Activated CD4-positive, alpha-beta memory T cell treated with anti-CD3 and anti-CD28 coated beads, Interleukin-2, amount 10 ng/mL, durations not matched to agents 7 days and 5 days (primary cell): ENCODE data around the gene C1orf159. TPM values are rescaled to one million over a fixed set of nuclear protein-coding genes. Genes with fewer than 3 reads are reported as not detected.
A peak's percentile ranks its signal among the peaks of the same experiment; 100 is the strongest.

Source experiments
- CTCF ChIA-PET: fragments of 350-600 bp; sonication (Branson Sonifier 250); formaldehyde crosslinking; loops from one replicate; lab custom pipeline; 2021; ENCODE audit warnings: antibody characterized with exemption, inconsistent platforms; lab: Charles Lee
- POLR2A ChIA-PET: fragments of 350-600 bp; sonication (Branson Sonifier 250); formaldehyde crosslinking; loops from one replicate; lab custom pipeline; 2021; ENCODE audit warnings: antibody characterized with exemption; lab: Charles Lee
- DNase-seq: peaks from one replicate; pipeline ENCODE4 v3.0.0-alpha.2; 2020
- H3K27ac Mint-ChIP-seq: one replicate; pipeline ENCODE4 v1.8.0; 2021; ENCODE audit warnings: mild to moderate bottlenecking, mixed read lengths
- H3K27me3 Mint-ChIP-seq: one replicate; pipeline ENCODE4 v1.8.0; 2021; ENCODE audit warnings: mixed read lengths
- H3K36me3 Mint-ChIP-seq: one replicate; pipeline ENCODE4 v1.8.0; 2021; ENCODE audit warnings: low read depth, mixed read lengths
- H3K4me1 Mint-ChIP-seq: one replicate; pipeline ENCODE4 v1.8.0; 2021; ENCODE audit warnings: mixed read lengths
- H3K4me3 Mint-ChIP-seq: one replicate; pipeline ENCODE4 v1.8.0; 2021; ENCODE audit warnings: mild to moderate bottlenecking, mixed read lengths
- H3K9me3 Mint-ChIP-seq: one replicate; pipeline ENCODE4 v1.8.0; 2021; ENCODE audit warnings: mixed read lengths
- total RNA-seq, 2 experiments: library from RNA; stranded (reverse); gene quantifications; one replicate each; pipeline ENCODE4 v1.2.3, GENCODE V29; 2021

C1orf159 gene
- total RNA-seq, 2 experiments from 2014 or later: 18.6 to 19.9 TPM

DNA sequence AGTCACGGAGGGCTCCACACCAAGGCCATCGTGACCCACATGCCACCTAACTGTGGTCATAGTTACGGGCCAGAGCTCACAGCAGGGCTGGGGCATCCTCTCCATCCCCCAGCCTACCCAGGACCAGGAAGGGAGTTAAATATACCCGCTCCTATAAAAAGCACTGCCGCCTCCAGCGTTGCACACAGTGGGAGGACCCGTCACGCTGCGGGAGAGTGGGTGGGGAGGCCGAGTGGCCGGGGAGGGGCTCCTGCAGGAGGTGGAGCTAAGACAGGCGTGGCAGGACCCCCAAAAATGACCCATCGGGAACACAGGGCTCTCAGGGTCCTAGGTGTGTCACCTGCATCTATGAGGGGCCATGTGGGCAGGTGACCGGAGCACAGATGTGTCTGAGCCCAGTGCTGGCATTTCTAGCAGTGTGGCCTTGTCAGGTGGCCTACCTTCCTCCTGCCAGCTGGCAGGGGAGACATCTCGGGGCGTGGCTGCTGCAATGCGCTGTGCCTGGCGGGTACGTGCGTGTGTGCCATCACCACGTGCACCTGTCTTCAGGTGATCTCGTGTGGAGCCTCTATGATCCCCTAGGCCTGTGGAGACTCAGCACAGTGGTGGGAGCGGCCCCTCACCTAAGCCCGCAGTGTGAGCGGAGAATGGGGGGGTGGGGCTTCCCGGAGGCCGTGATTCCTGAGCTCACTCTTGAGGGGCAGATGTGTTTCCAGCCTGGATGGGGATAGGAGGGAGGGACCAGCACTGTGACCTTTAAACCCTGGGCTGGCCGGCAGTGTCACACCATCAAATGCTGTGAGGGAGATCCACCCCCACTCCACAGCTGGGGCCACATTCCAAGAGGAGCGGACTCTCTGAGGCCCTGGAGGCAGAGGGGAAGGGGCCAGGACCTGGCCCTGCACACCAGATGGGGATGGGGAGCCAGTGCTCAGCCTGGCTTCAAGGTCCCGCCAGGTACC, 78.2 kb downstream of the C1orf159 start:
- peaks cover 33% of the 10 kb centered on the region for H3K27me3 Mint-ChIP-seq
- ChIA-PET POLR2A (interaction anchor here (1.4 to 3.1 kb wide), 2 partner anchors 24 to 25 kb away, joined by 3 to 25 read pairs; partner anchors contain the start of gene ISG15), CTCF (no interaction called here)
- H3K36me3 Mint-ChIP-seq: no peaks in the 10 kb centered on the region
- no peaks in the 10 kb centered on the region for H3K9me3 Mint-ChIP-seq
- DNase-seq: no peak
- H3K4me3 Mint-ChIP-seq: no peak overlapping the region
- H3K27ac Mint-ChIP-seq: no peak overlapping the region
- peaks cover 20% of the 10 kb centered on the region for H3K4me1 Mint-ChIP-seq

DNA sequence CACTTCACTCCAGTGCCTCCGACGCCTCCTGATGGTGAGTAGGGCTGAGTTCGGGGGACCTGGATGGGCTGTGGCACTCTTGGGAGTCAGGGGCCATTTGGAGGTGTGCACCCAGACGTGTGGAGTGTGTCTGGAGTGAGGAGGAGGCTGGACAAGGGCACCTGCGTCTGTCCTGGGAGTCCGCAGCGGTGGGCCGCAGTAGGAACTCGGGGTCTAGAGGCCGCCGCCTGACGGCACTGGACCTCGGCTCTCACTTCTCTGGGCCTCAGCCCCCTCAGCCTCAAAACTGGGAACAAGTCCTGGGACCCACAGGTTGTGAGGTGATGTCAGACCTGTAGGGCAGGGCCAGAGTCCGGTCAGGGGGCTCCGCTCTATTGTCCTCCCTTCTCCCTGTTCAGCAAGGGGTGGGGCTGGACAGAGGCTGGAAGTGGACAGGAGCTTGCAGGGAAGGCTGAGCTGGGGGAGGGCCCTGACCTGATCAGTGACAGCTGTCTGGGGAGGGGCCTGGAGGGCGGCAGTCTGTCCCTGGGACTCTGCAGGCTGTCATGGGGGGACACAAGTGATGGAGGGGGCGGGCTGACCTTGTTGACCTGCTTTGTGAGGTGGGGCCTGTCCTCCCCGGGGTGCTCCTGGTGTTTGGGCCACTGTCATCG, 80.5 kb downstream of the C1orf159 start:
- no peak overlapping the region for H3K4me3 Mint-ChIP-seq
- ChIA-PET POLR2A (no interaction called here), CTCF (no interaction called here)
- H3K36me3 Mint-ChIP-seq: no peaks in the 10 kb centered on the region
- no peaks in the 10 kb centered on the region for H3K9me3 Mint-ChIP-seq
- no peak for DNase-seq
- peaks cover 39% of the 10 kb centered on the region for H3K27me3 Mint-ChIP-seq
- H3K27ac Mint-ChIP-seq: no peak overlapping the region
- H3K4me1 Mint-ChIP-seq: peaks cover 25% of the 10 kb centered on the region

DNA sequence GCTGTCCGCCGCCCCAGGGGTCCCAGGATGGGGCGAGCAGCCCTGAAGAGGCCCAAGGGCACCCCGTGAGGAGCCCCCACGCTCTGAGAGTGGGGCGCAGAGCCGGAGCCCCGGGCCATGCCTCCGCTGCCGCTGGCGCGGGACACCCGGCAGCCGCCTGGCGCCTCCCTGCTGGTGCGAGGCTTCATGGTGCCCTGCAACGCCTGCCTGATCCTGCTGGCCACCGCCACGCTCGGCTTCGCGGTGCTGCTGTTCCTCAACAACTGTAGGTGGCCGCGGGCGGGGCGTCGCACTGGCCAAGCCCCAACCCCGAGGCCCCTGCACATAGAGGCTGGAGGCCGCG, 81.5 kb downstream of the C1orf159 start:
- H3K36me3 Mint-ChIP-seq: no peaks in the 10 kb centered on the region
- H3K9me3 Mint-ChIP-seq: no peaks in the 10 kb centered on the region
- H3K4me1 Mint-ChIP-seq: peaks cover 18% of the 10 kb centered on the region
- no peak for DNase-seq
- H3K27ac Mint-ChIP-seq: no peak overlapping the region
- peak overlapping the region; percentile 51 for H3K4me3 Mint-ChIP-seq
- H3K27me3 Mint-ChIP-seq: peaks cover 35% of the 10 kb centered on the region
- ChIA-PET POLR2A (interaction anchor here (1.6 kb wide), 2 partner anchors 15 to 20 kb away, joined by 5 to 6 read pairs; partner anchors contain the start of gene ISG15), CTCF (no interaction called here)

DNA sequence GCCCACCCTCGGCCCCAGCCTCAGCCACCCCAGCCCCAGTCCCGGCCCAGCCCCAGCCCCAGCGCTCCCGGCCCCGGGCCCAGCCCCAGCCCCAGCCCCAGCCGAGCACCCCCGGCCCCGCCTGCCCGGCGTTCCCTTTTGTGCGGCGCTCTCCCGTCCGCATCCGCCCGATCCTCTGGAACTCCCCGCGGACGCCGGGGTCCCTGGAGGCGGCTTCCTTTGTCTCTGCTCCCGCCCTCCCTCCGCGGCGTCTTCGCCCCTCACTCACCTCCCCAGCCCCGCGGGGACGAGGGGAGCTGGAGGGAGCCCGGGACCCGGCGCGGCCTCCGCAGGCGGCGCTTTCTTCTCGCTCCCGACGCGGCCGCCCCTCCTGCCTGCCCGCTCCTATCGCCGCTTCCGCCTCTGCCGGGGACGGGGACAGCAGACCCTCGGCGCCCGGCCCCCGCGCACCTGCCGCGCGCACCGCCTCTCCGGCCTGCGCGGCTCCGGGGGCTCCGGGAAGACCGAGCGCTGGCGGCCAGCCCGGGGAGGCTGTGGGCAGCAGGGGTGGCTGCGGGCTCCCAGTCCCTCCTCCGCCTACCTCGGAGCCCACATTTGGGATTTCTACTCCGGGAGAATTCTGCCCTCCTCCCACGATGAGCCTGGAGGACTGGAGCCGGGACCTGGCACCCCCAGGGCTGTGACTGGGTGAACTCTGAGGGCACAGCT, 82.0 kb downstream of the C1orf159 start:
- Mint-ChIP-seq H3K9me3 (no peaks in the 10 kb centered on the region), H3K27ac (no peak overlapping the region), H3K4me3 (peak overlapping the region; percentile 51), H3K36me3 (no peaks in the 10 kb centered on the region), H3K27me3 (peaks cover 31% of the 10 kb centered on the region), H3K4me1 (peaks cover 13% of the 10 kb centered on the region)
- ChIA-PET POLR2A (interaction anchor here (1.6 kb wide), 2 partner anchors 15 to 20 kb away, joined by 5 to 6 read pairs; partner anchors contain the start of gene ISG15), CTCF (interaction anchor here (1.0 to 1.6 kb wide), 3 partner anchors 82 to 338 kb away, joined by 4 to 5 read pairs (median 4); partner anchors contain the start of gene C1orf159)
- no peak for DNase-seq

DNA sequence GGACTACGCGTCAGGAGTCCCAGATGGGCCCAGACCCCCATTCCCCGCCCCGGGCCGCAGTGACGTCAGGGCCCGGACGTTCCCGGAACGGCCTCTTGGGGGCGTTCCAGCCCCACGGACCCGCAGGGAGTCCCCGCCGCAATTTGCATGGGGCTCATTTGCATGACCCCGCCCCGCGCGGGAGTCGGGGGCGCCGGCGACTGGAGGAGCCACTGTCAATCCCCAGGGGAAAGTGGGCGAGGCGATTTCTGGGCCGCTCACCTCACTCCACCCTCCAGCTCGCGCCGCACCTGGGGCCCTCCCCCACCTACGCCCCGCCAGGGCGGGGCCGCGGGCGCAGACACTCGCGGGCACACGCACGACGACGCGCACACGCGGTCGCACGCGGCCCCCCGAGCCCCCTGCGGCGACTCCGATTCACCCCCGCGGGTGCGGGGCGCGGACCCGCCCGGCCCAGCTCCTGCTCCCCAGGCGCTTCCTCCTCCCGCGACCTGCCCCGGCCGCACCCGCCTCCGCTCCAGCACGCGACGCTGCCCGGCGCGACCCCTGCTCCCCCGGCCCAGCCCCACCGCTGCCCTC, 82.8 kb downstream of the C1orf159 start:
- Mint-ChIP-seq H3K9me3 (no peaks in the 10 kb centered on the region), H3K27ac (no peak overlapping the region), H3K4me3 (peak overlapping the region; percentile 39), H3K36me3 (no peaks in the 10 kb centered on the region), H3K27me3 (peaks cover 25% of the 10 kb centered on the region), H3K4me1 (peaks cover 8% of the 10 kb centered on the region)
- ChIA-PET CTCF (interaction anchor here (1.0 to 1.6 kb wide), 3 partner anchors 83 to 338 kb away, joined by 4 to 5 read pairs (median 4); partner anchors contain the start of gene C1orf159), POLR2A (interaction anchor here (1.6 kb wide), 2 partner anchors 14 to 19 kb away, joined by 5 to 6 read pairs; partner anchors contain the start of gene ISG15)
- peak; percentile 87 for DNase-seq

DNA sequence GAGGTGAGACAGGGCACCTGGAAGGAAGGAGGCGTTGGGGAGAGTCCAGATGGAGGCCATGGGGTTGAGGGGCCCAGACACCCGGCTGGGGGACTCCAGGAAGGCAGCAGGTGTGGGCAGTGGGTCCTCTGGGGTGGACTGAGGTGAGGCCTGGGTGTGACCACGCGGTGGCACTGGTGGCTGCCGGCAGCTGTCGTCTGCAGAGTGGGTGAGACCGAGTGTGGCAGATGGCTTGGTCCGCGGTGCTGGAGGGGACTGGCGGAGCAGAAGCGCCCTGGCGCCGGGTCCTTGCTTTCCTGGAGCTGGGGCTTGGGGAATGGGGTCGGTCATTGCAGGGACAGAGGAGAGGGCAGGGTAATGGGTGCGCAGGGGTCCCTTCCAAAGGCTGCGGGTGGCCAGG, 83.5 kb downstream of the C1orf159 start:
- H3K36me3 Mint-ChIP-seq: no peaks in the 10 kb centered on the region
- H3K4me1 Mint-ChIP-seq: peaks cover 8% of the 10 kb centered on the region
- ChIA-PET POLR2A (interaction anchor here (0.5 kb wide), 1 partner anchor 61 kb away, joined by 3 read pairs; no protein-coding TSS in a partner anchor), CTCF (interaction anchor here (1.0 to 1.6 kb wide), 2 partner anchors 19 to 260 kb away, joined by 3 to 4 read pairs; partner anchors contain the start of gene ISG15)
- no peak for DNase-seq
- peak overlapping the region; percentile 46 for H3K4me3 Mint-ChIP-seq
- no peaks in the 10 kb centered on the region for H3K9me3 Mint-ChIP-seq
- H3K27ac Mint-ChIP-seq: no peak overlapping the region
- H3K27me3 Mint-ChIP-seq: peaks cover 22% of the 10 kb centered on the region

Other genes starting within 250 kb of the C1orf159 start
- gene SAMD11, start 192.2 kb downstream of the C1orf159 start, total RNA-seq: not detected
- 10 to 100 TPM; 58.2 to 58.4 TPM for gene NOC2L, start 156.8 kb downstream of the C1orf159 start, total RNA-seq
- gene KLHL17, start 155.5 kb downstream of the C1orf159 start, total RNA-seq: 10 to 100 TPM; 28.6 to 31.7 TPM
- 1 to 10 TPM; 7.6 to 8.2 TPM for gene PLEKHN1, start 149.6 kb downstream of the C1orf159 start, total RNA-seq
- not detected for gene PERM1, start 134.0 kb downstream of the C1orf159 start, total RNA-seq
- under 1 TPM in 1 of 2 experiments, not detected in 1; 0.23 TPM for gene HES4, start 116.0 kb downstream of the C1orf159 start, total RNA-seq
- gene ISG15, start 102.6 kb downstream of the C1orf159 start, total RNA-seq: 100 to 1,000 TPM; 593 to 623 TPM
- gene AGRN, start 96.0 kb downstream of the C1orf159 start, total RNA-seq: 10 to 100 TPM; 18.3 to 22.8 TPM
- gene RNF223, start 41.8 kb downstream of the C1orf159 start, total RNA-seq: not detected
- gene TTLL10, start 57.8 kb upstream of the C1orf159 start, total RNA-seq: not detected
- 100 to 1,000 TPM; 115 to 116 TPM for gene TNFRSF18, start 90.5 kb upstream of the C1orf159 start, total RNA-seq
- 100 to 1,000 TPM; 237 to 243 TPM for gene TNFRSF4, start 98.1 kb upstream of the C1orf159 start, total RNA-seq
- 100 to 1,000 TPM; 181 TPM for gene SDF4, start 115.9 kb upstream of the C1orf159 start, total RNA-seq
- 10 to 100 TPM; 13.3 to 14.4 TPM for gene B3GALT6, start 116.1 kb upstream of the C1orf159 start, total RNA-seq
- gene C1QTNF12, start 130.6 kb upstream of the C1orf159 start, total RNA-seq: 1 to 10 TPM; 2.0 to 4.2 TPM
- gene UBE2J2, start 157.8 kb upstream of the C1orf159 start, total RNA-seq: 10 to 100 TPM; 62.4 to 63.5 TPM
- 1 to 10 TPM; 3.9 to 4.4 TPM for gene SCNN1D, start 164.3 kb upstream of the C1orf159 start, total RNA-seq
- 10 to 100 TPM; 64.4 to 72.3 TPM for gene ACAP3, start 191.8 kb upstream of the C1orf159 start, total RNA-seq
- 10 to 100 TPM; 17.9 to 20.0 TPM for gene PUSL1, start 192.5 kb upstream of the C1orf159 start, total RNA-seq
- gene INTS11, start 208.6 kb upstream of the C1orf159 start, total RNA-seq: 100 to 1,000 TPM; 109 to 111 TPM
- 10 to 100 TPM; 19.8 to 21.9 TPM for gene CPTP, start 208.7 kb upstream of the C1orf159 start, total RNA-seq
- gene TAS1R3, start 215.2 kb upstream of the C1orf159 start, total RNA-seq: under 1 TPM; 0.75 to 0.78 TPM
- gene DVL1, start 233.3 kb upstream of the C1orf159 start, total RNA-seq: 10 to 100 TPM; 36.0 to 37.8 TPM
- gene MXRA8, start 242.5 kb upstream of the C1orf159 start, total RNA-seq: under 1 TPM; 0.18 to 0.23 TPM